GM06990 (cell line): ENCODE results near the gene UGT1A6.

Source experiments
- DNase-seq: peaks from one replicate; pipeline ENCODE4 v3.0.0-alpha.2; 2011; ENCODE audit not compliant: insufficient read length; ENCODE audit errors: extremely low read depth
- H3K27me3 ChIP-seq: replicated peaks from 2 replicates; pipeline ENCODE4 v1.6.0; 2011; ENCODE audit warnings: low read length; ENCODE audit not compliant: control insufficient read depth, insufficient read depth
- H3K36me3 ChIP-seq: 2 replicates; pipeline ENCODE4 v1.5.1; 2011; ENCODE audit warnings: low read length; ENCODE audit not compliant: control insufficient read depth, insufficient read depth
- H3K4me3 ChIP-seq: replicated peaks from 2 replicates; pipeline ENCODE4 v1.5.1; 2011; ENCODE audit warnings: low read depth, mild to moderate bottlenecking, control low read depth, low read length
- CTCF ChIP-seq: IDR thresholded peaks from 2 replicates; pipeline ENCODE4 v1.5.1; 2011; ENCODE audit warnings: low read length, control low read depth, mild to moderate bottlenecking, inconsistent platforms; ENCODE audit not compliant: insufficient read depth, poor library complexity, severe bottlenecking

UGT1A6 gene

GRCh38 chr2:233761040-233761769, 68.5 kb downstream of the UGT1A6 start:
- no peaks in the 10 kb centered on the region for H3K36me3 ChIP-seq
- H3K4me3 ChIP-seq: no peak overlapping the region
- DNase-seq: no peak
- no peaks in the 10 kb centered on the region for H3K27me3 ChIP-seq
- TF ChIP-seq CTCF: no peak

GRCh38 chr2:233764264-233764663, 71.6 kb downstream of the UGT1A6 start:
- Histone ChIP-seq H3K36me3 (no peaks in the 10 kb centered on the region), H3K4me3 (no peak overlapping the region), H3K27me3 (no peaks in the 10 kb centered on the region)
- TF ChIP-seq CTCF: no peak
- DNase-seq: no peak

GRCh38 chr2:233764761-233765160, 72.1 kb downstream of the UGT1A6 start:
- no peak for DNase-seq
- H3K36me3 ChIP-seq: no peaks in the 10 kb centered on the region
- no peaks in the 10 kb centered on the region for H3K27me3 ChIP-seq
- H3K4me3 ChIP-seq: no peak overlapping the region
- TF ChIP-seq CTCF: no peak

- no peaks in the 10 kb centered on the region for H3K36me3 ChIP-seq
- no peak for DNase-seq
Observed at GRCh38 chr2:233766416-233766815, 73.7 kb downstream of the UGT1A6 start.

GRCh38 chr2:233768076-233768475, 75.4 kb downstream of the UGT1A6 start:
- Histone ChIP-seq H3K4me3 (no peak overlapping the region), H3K27me3 (no peaks in the 10 kb centered on the region), H3K36me3 (no peaks in the 10 kb centered on the region)
- no peak for DNase-seq
- TF ChIP-seq CTCF: no peak

More at GRCh38 chr2:233766416-233766815, 73.7 kb downstream of the UGT1A6 start:
- H3K4me3 ChIP-seq: no peak overlapping the region
- H3K27me3 ChIP-seq: no peaks in the 10 kb centered on the region
- TF ChIP-seq CTCF: no peak
